GM12872 (cell line): Measurements from ENCODE around the gene CEP112.

Experiments used
- TF ChIP-seq, protein P1 (sequence below): IDR thresholded peaks from 3 replicates; pipeline ENCODE4 v1.5.1; 2011; ENCODE audit warnings: low read depth, mild to moderate bottlenecking, low read length, moderate library complexity; ENCODE audit not compliant: insufficient read depth

Gene CEP112

DNA sequence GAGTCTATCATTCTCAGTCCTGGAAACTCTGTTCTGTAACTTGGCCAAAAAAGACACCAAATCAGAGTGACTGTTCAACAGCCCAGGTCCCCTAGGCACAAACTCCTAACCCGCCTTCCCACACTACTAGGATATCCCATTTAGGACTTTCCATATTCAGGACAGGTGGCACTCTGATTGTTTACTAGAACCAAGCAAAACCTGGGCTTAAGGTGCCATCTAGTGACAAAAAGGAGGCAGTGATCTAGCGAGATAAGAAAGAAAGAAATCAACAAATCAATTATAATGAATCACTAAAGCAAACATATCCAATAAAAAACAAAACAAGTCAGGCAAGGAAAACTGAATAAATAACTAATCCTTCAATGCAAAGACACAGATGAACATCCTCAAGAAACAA lies 203.9 kb downstream of the CEP112 start:
- TF ChIP-seq, protein P1, sequence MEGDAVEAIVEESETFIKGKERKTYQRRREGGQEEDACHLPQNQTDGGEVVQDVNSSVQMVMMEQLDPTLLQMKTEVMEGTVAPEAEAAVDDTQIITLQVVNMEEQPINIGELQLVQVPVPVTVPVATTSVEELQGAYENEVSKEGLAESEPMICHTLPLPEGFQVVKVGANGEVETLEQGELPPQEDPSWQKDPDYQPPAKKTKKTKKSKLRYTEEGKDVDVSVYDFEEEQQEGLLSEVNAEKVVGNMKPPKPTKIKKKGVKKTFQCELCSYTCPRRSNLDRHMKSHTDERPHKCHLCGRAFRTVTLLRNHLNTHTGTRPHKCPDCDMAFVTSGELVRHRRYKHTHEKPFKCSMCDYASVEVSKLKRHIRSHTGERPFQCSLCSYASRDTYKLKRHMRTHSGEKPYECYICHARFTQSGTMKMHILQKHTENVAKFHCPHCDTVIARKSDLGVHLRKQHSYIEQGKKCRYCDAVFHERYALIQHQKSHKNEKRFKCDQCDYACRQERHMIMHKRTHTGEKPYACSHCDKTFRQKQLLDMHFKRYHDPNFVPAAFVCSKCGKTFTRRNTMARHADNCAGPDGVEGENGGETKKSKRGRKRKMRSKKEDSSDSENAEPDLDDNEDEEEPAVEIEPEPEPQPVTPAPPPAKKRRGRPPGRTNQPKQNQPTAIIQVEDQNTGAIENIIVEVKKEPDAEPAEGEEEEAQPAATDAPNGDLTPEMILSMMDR = peak; percentile 44; the same call in 1 of the 3 replicates

DNA sequence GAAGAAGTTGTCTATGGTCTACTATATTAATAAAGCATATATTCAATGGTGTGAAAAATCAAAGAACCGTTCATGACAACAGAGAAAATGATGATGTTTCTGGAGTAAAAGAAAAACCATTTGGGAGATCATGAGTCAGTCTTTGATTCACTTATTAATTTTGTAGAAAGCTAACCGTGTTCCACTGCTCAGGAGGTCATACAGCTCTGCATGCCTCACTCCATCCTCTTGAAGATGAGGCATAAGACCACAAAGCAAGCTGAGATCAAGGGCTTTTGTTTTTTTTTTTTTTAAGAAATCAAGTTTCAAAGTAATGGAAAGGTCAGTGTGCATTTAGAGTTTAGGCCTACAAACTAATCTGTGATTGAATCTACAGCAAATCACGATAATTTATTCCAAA lies 206.4 kb downstream of the CEP112 start:
- TF ChIP-seq, protein P1 = no peak

DNA sequence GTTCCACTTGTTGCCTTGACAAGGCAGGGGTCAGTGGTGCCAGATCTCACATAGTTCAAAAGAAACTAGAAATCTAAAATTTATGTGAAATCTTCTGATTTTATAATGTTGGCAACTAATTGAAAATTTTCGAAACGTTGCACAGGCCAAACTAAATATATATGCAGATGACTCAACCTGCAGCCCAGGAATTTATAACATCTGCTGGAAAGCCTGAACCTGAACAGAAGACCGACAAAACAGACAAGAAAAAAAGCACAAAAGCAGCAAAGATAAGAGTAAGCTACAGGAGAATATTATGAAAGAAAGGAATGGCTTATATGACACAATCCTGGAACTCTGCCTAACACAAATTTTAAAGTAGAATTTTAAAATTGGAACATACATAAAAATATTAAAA lies 207.6 kb downstream of the CEP112 start:
- TF ChIP-seq, protein P1 = no peak

DNA sequence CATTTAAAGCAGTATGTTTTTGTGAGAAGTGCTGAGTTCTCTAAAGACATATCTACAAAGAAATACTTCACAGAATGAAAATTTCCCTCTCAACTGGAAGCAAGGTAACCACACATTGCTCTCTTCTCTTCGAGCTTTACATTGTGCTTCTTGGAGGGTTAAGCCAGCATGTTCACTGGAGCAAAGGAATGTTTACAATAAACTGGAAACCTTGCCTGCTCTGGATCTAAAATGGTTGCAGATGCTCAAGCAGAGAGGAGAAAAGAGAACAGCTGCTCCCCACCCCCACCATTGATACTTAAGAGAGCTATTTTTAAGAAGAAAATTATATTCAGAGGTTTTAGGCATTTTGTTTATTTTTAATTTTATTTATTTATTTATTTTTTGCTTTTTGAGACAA lies 213.1 kb downstream of the CEP112 start:
- TF ChIP-seq, protein P1 = no peak

DNA sequence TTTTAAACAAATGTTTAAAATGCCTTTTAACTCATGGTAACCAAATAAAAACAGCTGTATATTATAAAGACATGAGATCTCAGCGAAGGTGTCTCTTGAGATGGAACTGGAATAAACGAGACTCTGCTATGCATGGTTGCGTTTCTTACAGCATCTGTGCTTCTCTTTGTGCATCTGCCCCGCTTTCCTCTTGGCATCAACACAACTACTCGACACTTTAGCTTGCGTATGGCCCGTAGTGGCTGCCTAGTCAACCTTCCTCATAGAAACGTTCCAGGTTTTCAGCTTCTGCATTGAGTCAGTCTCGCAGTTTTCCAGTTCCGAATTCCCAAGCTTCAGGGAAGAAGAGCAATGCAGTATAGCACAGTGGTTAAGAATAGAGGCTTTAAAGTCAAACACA lies 214.9 kb downstream of the CEP112 start:
- TF ChIP-seq, protein P1 = no peak

DNA sequence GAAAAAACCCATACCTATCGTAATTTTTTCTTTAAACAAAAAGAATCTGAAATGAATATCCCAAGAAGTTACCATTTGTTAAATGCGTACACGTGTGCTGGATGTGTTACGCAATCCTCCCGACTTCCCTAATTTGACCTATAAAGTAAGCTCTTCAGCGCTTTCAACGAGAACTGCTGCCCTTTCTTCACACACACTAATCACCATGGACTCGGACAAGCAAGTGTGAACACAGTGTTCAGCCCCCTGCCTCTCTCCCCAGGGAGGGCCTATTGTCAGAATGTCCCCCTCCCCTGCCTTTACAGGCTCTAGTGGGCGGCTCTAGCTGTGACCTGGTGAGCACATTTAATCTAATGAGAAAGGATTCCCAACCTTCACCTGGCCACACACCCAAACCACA lies 216.1 kb downstream of the CEP112 start:
- TF ChIP-seq, protein P1 = no peak

DNA sequence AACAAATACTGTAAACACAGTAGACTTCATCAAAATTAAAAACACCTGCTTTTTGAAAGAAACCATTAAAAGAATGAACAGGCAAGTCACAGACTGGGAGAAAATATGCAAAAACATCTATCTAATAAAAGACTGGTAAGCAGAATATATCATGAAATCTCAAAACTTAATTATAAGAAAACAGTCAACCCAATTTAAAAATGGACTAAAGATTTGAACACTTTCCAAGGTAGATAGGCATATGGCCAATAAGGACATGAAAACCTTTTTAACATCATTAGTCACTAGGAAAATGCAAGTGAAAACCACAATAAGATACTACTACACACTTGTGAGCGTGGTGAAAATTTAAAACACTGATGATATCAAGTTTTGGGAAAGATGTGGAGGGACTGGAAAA lies 218.7 kb downstream of the CEP112 start:
- TF ChIP-seq, protein P1 = no peak

DNA sequence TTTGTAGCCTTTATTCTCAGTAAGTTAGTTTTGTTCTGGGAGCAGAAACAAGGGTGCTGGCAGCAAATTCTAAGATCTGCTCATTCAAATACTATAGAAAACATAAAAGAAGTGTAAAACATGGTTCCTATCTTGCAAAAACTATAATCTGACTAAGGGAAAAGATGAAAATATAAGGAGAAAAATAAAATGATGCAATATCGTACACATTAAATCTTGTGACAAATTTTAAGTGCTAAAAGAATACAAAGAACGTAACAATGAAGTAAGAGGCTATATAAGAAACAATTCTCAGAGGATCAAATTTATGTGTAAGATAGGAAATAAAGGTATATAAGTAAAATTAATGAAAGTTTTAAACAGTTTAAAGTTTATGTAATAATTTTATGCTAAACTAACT lies 224.6 kb downstream of the CEP112 start:
- TF ChIP-seq, protein P1 = no peak
